NCI-H1694 treated with DMSO at 0.1 percent for 48 hours (cell line): Measurements from ENCODE around the gene DNMT3A.
A peak's percentile ranks its signal among the peaks of the same experiment; 100 is the strongest.

Experiments used
- DNase-seq: peaks from one replicate; lab custom pipeline; 2025; lab: John Stamatoyannopoulos, UW

DNMT3A gene

DNA sequence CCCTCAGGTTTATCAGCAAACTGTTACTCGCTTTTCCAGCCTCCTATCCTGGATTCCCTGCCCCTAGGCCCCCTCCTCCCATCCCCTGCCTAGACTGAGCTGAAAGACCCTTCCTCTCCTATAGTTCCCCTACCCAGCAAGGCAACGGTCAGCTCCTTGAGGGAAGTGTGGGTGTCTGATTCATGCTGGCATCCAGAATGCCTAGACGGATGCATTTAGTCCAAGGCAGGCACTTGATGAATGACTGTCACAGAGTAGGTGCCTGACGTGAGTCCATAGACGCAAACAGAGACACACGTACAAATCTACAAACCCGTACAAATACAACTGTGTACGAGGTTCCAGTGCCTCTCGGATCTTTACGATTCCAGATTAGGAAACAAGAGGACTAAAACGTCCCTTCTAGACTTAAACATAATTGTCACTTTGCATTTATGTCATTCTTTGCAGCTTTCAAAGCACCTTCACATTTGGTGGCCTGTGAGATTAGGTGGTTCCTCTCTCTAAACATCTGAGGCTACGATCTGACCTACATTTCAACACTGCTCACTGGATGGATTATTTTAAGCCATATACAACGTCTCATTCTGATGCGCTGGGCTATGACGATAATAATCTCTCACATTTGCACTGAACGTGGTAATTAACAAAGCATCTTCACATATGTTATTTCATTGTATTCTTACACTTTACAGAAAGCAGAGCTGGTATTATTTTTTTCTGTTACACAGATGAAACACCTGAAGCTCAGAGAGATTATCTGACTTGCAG, 36.7 kb downstream of the DNMT3A start:
- DNase-seq, result no peak

DNA sequence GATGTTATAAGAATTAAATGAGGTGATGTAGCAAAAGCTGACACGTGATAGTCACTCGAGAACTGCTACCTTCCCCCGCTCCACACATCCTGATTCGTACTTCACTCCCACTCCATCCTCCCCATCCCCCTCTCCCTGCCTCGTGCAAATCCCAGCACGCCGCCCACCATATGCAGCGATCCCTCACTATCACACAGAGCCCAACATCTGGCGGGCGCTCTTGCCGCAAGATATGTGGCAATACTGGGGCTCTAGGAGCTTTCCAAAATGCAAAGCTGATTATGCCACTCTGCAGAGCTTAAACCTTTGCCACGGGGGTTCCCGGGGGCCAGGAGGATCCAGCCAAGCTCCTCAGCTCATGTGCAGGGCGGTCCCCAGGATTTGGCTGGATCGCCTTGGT, 37.4 kb downstream of the DNMT3A start:
- no peak for DNase-seq

DNA sequence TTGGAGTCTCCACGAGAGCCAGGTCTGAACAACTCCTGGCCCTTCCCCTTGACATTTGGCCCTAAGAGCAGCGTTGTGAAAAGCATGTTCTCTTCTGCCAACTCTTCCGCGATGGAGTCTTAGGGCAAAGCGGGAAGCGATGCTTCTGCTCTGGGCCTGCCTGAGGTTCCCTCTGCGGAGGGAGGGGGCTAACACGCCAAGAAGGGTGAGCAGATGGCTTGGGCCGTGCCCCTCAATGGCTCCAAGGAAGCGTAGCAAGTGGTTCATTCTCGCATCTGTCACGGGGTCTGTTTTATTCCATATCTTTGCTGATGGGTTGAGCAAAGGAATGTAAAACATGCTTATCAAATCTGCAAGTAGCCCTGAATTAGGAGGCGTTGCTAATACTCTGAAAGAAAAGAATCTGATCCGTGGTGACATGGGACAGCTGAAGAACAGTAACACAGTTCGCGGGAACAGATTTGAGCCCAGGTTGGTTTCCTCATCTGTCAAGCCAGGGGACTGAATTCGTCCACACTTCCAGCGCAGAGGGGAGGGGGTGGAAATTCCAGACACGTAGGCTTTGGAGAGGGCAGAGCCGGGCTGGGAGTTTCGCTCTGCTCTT, 38.0 kb downstream of the DNMT3A start:
- peak; percentile 74 for DNase-seq

DNA sequence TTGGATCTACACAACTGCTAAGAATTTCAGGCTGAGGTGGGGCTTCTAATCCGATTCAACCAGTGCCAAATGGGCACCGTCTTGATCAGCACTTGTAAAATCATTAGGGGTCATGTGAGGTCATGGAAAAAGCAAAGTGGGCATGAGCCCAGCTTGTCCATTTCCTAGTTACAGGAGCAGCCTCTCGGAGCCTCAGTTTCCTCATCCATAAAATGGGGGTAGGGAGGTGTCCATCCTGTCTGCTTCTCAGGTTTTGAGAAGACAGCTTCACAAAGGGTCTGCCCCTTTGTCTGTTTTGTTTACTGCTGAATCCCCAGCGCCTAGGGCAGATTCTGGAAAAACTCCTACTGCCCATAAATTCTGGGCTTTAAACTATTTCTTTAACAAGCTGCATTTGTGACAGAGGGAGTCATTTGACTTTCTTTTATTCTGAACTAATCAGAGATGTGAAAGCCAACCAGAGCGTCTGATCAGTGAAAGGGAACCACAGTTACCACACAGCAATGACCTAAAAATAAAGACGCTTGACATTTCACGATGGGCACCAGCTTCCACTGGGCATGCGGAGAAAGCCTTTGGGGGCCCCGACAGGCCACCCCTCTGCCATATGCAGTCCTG, 38.9 kb downstream of the DNMT3A start:
- no peak for DNase-seq

DNA sequence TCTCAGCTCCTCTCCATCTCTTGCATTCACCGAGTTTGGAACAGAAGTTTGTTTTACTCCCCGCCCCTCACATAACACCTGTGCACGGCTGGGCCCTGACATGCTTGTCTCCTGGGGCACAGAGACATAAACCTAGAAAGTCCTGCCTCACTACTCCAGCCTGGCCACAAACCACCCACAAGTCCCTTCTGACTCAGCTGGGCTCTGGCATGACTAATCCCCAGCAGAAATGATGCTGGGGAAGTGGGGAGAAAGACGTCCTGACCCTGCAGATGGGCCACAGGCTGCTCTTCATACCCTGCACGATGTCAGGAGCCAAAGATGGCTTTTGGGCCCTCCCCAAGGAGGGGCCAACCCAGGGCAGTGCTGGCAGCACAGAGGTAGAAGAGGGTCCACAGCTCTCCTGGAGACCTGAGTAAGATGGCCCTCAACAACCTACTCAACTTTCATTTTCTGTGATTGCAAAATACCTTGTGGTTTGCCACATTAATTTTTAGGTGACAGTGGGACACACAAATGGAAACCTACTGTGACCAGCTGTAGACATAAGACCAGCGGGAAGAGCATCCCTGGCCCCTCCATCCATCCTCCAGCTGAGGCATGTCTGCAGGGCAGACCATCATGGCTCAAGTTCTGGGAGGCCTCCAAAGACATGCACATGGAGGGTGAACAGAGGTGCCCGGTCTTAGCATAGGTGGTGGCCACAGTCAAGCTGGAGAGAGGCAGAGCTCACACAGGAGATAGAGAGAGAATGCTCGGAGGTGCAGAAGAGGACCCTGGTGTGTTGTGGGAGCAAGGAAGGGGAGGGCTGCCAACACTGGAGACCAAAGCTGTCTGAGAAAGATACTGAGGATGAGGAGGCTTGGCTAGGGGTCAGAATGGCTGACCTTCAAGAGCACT, 40.0 kb downstream of the DNMT3A start:
- no peak for DNase-seq

DNA sequence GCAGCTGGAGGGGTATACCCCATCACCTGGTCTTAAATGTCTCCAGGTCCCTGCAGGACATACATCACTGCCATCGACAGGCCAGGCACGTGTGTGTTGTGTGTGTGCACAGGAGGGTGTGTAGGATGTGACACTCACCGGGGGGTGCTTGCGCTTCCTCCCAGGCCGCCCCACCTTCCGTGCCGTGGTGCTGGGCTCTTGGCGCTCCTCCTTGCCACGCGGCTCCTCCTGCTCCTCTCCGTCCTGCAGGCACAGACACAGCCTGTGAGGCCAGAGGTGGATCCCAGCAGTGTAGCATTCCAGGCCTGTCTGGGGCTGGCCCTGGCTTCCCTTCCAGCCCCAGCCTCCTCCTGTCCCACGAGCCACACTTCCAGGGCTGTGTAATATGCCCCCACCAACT, 41.7 kb downstream of the DNMT3A start:
- no peak for DNase-seq

DNA sequence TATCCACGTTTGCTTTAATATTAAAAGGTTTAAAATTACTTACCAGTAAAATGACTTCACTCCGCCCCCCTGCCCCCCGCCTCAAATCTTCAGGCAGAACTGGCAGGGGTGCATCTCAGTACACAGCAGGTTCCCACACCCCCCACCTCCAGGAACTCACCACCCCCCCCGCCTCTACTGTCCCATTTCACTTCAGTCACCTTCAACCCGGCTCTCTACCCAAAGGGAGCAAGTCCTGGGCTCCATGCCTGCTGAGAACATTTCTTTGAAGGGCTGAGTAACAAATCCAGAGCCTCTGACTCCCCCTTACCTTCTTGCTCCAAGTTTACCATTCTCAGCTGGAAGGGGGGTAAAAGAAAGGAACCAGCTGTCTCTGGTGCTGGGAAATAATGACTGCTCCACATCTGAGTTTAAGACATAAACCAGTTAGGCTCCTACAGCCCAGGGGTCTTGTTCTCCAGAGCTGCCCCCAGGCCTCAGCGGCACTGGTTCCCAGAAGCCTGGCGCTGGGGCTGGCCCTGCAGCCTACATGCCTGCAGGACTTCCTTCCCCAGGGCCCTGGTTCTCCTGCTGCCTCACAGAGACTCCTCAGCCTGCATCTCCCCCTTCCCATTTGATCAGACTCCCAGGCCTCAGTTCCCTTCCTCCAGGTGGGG, 42.8 kb downstream of the DNMT3A start:
- DNase-seq, result no peak

DNA sequence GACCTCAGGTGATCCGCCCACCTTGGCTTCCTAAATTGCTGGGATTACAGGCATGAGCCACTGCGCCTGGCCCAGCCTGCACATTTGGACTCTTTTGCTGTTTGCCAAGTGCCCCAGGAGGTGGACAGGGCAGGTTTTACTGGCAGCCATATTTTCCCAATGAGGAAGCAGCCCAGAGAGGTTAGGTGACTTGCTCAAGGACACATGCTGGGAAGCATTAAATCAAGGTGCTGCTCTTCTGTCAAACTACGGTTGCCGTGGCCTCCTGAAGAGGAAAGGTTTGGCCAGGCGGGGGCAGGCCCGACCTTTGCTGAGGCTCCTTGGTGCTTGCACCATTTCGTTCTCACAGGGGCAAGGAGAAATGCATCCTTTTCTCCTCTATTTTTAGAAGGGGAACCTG, 44.0 kb downstream of the DNMT3A start:
- no peak for DNase-seq

DNA sequence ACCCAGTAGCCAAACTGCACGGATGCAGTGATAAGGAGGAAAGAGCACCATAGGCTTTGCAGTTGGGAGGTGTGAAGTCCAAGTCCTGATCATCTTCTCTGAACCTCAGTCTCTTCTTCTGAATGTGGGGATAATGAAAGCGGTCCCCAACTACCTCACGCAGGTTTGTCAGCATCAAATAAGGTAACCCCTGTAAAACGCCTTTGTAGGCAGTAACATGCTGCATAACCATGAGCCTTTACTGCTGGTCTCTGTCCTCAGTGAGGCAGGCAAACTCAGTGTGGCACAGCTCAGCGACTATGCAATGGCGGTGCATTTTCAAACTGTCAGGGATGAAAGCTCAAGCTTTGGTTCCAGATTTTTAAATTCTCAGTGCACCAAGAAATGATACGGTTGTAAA, 46.1 kb downstream of the DNMT3A start:
- DNase-seq, result no peak

DNA sequence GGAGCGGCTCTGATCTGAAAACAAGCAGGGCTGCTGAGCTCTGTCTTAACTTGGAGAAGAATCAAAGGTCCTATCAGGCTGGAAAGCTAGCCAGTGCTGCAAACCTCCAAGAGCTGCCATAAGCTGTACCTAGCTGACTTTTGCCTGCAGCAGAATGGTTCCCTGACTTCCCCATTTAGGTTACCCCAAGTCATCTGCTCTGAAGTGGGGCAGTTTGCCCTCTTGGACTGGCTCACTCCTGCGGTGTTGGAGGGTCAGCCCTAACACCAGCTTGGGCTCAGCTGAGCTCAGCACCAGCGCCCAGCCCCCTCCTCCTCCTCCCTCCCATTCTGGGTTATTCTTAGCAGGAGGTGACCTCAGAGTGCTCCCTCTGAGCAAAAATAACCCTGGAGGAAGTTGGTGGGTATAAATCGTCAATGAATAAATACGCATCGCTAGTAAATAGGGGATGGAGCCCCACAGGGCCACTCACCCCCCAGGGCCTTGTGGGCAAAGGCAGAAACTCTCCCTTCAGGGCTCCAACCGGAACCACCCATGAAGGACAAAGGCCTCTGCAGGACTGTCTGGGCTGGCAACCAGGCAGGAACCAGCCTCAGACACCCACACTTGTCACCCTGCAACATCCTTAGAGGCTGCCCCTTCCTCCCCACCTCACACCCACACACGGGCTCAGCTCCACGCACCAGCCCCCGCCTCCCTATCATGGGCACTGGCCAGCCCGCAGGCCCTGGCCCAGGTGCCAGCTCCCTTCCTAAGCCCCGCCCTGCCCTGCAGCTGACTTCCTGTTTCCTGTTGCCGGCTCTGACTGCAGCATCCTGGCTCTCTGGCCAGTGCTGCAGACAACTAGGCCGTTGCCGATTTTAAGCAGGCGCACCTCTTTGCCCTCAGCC, 46.9 kb downstream of the DNMT3A start:
- DNase-seq, result no peak

DNA sequence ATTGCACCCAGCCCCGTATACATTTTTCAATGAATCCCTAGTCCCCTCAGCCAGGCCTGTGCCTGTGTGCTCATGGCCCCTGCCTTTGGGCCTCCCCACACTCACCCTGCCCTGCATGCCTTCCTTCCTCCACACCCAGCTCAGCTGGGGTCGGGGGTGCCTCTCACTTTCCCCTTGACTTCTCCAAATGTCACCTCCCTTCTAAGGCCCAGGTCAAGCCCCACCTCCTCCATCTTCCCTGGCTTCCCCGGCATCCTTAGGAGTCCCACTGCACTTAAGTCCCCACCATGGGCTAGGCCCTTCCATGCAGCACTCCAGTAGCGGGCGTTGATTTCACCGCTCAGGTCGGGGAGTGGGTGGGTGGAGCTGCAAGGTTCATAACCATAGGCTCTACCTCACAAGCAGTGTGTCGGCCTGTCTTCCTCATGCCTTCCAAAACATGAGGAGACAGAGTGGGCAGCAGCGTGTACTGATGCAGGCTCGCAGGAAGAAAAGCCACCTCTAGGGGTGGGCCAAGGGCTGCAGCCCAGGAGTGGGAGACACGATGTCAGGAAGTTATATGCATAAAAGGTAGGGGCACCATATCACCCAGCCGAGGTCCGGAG, 47.7 kb downstream of the DNMT3A start:
- DNase-seq, result no peak

DNA sequence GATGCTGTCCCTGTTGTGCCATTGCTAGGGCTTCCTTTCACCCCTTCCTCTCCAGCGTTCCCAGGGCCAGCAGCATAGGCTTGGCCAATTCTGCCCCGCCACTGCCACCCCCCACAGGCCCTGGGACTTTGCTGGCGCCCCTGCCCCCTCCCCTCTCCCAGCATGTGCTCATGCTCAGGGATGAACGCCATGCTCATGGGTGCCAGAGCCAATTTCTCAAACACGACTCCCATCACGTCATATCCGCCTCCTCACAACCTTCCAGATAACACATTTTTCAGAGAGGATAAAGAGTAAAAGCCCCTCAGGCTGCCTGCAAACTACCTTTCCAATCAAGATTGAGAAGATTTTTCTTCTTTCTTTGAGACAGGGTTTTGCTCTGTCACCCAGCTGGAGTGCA, 48.6 kb downstream of the DNMT3A start:
- DNase-seq, result no peak

DNA sequence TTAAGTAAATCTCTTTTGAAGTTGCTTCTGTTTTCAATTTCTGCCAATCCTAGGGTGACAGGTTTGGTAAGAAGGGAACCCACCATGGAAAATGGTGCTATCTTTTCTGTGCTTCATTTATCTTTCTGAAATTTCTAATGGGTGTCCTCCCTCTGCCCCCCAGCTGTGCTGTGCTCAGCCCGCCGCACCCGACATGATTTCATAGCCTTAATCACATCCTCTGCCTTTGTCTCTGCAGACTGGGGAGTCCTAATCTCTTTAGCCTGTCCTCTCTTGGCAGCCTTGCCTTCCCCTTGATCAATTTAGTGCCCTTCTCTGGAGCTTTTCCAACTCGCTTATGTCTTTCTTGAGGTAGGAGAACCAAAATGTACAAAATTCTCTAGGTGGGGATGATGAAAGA, 49.3 kb downstream of the DNMT3A start:
- no peak for DNase-seq

DNA sequence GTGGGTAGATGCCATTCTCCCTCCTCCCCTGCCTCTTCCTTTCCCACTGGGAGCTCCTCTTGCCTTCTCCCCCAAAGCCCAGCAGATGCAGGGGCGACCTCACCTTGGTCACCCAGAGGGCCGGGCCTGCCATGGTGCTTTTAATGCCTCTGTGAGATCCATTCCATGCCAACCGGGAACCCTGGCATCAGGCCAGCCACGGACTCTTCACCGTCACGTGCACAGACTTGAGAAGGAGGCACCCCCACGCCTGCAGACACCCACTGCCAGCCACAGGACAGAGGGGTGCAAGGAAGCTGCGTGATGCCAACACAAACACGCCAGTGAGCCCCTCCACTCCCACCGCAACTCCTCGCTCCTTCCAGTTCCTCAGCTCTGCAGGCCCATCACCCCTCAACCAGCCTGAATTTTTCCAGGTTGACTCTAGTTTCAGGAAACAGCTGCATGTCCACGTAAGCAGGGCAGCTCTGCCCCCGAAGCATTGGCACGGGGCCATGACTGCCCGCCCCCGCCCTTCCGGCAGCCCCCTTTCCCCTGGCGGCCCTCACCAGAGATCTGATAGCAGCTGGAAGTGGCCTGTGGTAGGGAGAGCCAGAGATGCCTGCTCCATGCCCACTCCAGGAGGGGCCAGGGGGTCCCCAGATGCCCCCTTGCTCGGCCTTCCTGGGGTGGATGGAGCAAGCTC, 50.8 kb downstream of the DNMT3A start:
- DNase-seq, result no peak

DNA sequence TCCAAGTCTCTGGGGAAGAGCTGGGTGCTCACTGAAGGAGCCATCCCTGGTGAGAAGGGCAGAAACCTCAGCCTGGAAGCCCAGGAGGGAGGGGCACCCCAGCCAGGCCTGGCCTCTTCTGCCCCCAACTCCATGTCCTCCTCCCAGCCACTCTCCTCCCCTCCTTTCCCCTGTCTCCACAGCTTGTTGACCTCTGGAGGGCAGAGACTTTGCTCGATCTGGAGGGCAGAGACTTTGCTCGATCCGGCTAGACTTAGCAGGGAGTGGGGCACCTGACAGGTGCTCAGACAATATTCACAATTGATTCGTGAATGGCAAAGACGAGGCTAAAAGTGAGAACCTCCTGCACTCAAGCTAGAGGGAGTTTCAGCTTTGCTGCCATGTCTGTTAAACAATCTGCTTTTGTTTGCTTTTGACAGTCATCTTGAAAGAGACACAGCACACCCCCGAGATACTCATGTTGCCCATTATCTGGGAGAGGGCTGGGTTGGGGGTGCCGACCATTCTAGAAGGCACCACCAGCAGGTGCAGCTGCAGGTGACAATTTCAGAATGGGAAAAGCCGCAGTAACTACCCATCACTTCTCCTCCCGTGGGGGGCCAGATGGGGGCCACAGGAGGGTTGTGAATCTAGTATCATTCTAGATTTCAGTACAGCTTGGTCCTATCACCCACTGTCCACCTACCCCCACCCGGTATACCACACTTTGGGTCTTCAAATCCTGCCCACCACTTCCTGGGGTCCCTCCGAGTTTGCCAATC, 54.8 kb downstream of the DNMT3A start:
- DNase-seq, result no peak

DNA sequence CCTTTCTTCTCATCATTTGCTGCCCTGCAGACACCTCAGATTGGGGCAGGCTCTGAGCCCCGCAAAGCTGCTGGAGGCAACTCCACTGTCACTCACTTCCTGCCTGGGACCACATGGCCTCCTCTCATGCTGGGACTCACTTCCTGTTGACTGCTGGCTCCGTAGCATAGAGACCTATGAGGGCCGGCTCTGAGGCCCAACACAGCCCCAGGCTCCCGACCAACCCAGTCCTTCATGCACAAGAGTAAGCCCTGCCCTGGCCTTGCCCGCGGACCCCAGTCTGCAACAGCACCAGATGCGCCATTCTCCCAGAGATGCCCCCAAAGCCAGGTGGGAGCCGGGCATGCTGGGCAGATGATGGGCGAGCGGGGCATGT, 55.7 kb downstream of the DNMT3A start:
- DNase-seq, result no peak

DNA sequence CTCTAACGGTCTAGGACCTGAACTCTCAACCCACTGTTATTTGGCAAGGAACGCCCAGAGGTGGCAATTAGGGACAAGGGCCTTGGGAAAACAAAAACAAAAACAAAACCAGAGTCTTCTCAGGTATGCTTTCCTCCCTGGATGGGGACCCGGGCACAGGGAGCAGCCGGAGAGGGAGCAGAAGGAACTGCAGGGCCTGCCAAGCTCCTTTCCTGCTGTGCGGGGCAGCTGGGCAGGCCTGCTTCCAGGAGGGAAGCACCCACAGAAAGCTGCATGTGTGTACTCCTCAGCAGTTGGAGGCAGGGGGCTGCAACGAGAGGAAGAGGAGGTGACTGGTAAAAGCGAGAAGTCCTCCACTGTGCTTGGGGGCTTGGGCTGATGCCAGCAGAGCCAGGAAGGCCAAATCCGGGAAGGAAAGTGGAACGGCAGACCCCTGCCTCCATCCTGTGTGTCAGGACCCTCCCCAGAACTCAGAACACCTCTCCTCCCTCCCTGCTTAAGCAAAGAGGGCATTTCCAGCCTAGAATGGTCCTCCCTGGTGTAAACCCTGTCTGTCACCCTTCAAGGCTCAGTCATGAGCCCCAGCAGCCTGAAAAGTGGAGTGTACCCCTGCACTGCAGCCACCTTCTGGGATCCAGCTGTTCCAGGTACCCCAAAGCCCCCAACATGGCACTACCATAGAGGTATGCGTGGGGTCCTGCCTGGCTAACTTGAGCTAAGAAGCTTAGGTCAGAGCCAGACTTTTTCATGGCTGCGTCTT, 56.3 kb downstream of the DNMT3A start:
- no peak for DNase-seq

DNA sequence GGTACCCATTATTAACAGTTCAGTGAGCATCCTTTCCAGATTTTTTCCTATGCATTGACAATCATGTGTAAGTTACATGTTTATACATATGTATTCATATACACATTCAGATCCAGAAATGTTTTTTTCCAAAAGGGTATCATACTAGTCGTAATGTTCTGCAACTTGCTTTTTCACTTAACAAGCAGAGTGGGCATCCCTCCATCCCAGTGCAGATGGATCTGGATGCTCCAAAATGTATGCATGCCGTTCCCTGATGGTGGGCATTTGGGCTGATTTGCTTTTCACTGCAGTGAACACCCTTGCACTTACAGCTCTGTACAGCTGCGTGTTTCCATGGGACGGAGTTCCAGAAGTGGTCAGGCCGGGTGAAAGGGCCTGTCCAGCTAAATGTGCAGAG, 57.0 kb downstream of the DNMT3A start:
- DNase-seq, result no peak
